Thyroid gland (tissue), 4 donors: ENCODE measurements around the gene PCGF1.

ENCODE experiments used
- POLR2A ChIP-seq, 2 donors: fragments of 450-650 bp; IDR thresholded peaks; one replicate each; pipeline ENCODE4 v1.6.1; 2017; ENCODE audit warnings: antibody characterized with exemption in 2 of 2, mild to moderate bottlenecking in 2 of 2, moderate library complexity in 1 of 2
- TF ChIP-seq, protein P1 (sequence below), 6 experiments: fragments of 200-600 bp in 3 of 6; fragments of 450-650 bp in 3 of 6; sonication (generic) in 3 of 6; IDR thresholded peaks; one replicate each; pipeline ENCODE4 v1.5.1; 2016 to 2019; ENCODE audit warnings: antibody characterized with exemption in 6 of 6, mild to moderate bottlenecking in 2 of 6, inconsistent platforms in 1 of 6, moderate library complexity in 1 of 6

DNA sequence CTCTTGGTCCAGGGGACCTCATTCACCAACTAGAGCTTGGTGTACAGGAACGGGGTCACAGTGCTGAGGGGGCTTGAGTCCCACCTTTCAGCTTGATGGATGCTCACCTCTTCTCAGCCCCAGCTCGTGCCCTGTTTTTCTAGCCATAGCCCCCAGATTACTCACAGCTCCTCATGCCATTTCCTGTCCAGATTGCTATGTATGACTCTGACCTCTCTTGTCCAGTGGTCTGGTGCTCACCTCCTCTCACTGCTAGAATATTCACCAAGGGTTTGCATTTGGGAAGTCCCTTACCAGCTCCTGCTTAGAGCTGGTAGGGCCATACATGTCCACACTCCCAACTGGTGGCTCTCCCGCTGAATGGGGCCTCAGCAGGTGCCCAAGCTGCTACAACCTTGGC is 13.9 kb downstream of the PCGF1 start:
- TF ChIP-seq, protein P1, sequence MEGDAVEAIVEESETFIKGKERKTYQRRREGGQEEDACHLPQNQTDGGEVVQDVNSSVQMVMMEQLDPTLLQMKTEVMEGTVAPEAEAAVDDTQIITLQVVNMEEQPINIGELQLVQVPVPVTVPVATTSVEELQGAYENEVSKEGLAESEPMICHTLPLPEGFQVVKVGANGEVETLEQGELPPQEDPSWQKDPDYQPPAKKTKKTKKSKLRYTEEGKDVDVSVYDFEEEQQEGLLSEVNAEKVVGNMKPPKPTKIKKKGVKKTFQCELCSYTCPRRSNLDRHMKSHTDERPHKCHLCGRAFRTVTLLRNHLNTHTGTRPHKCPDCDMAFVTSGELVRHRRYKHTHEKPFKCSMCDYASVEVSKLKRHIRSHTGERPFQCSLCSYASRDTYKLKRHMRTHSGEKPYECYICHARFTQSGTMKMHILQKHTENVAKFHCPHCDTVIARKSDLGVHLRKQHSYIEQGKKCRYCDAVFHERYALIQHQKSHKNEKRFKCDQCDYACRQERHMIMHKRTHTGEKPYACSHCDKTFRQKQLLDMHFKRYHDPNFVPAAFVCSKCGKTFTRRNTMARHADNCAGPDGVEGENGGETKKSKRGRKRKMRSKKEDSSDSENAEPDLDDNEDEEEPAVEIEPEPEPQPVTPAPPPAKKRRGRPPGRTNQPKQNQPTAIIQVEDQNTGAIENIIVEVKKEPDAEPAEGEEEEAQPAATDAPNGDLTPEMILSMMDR (IDR thresholded peaks at IDR 0.05): no peak
- no peak for TF ChIP-seq POLR2A (IDR thresholded peaks at IDR 0.05)
